ENCODE data around the gene UNC5B. TPM values are rescaled to one million over a fixed set of nuclear protein-coding genes. Genes with fewer than 3 reads are reported as not detected.

UNC5B gene
- total RNA-seq, 1 experiment from 2014 or later = 9.9 TPM

GRCh38 chr10:71268247-71268691, 55.9 kb downstream of the UNC5B start:
- H3K9me3 ChIP-seq (ENCODE audit: low read depth, low read length, poor library complexity, severe bottlenecking) = no peaks in the 10 kb centered on the region
- no peak overlapping the region for H3K4me3 ChIP-seq (ENCODE audit: low read depth, low read length, poor library complexity, severe bottlenecking)
- no peaks in the 10 kb centered on the region for H3K36me3 ChIP-seq (ENCODE audit: insufficient read depth, low read length, poor library complexity, severe bottlenecking)
- ChIA-PET POLR2A (ENCODE audit: low non-redundant PET) (no interaction called here), CTCF (no interaction called here)
- TF ChIP-seq EZH2 (IDR thresholded peaks at IDR 0.05; ENCODE audit: borderline replicate concordance, low read depth, low read length, poor library complexity, severe bottlenecking) = no peak
- TF ChIP-seq, protein P1, sequence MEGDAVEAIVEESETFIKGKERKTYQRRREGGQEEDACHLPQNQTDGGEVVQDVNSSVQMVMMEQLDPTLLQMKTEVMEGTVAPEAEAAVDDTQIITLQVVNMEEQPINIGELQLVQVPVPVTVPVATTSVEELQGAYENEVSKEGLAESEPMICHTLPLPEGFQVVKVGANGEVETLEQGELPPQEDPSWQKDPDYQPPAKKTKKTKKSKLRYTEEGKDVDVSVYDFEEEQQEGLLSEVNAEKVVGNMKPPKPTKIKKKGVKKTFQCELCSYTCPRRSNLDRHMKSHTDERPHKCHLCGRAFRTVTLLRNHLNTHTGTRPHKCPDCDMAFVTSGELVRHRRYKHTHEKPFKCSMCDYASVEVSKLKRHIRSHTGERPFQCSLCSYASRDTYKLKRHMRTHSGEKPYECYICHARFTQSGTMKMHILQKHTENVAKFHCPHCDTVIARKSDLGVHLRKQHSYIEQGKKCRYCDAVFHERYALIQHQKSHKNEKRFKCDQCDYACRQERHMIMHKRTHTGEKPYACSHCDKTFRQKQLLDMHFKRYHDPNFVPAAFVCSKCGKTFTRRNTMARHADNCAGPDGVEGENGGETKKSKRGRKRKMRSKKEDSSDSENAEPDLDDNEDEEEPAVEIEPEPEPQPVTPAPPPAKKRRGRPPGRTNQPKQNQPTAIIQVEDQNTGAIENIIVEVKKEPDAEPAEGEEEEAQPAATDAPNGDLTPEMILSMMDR (conservative IDR thresholded peaks at IDR 0.05; ENCODE audit: low read depth, low read length) = peak; percentile 62
- H3K27me3 ChIP-seq (replicated peaks; ENCODE audit: insufficient read depth, low read depth, low read length, poor library complexity) = no peaks in the 10 kb centered on the region
- H3K27ac ChIP-seq (ENCODE audit: low read depth, low read length, poor library complexity, severe bottlenecking) = peak overlapping the region; percentile 87
- H3K4me1 ChIP-seq (ENCODE audit: insufficient read depth, low read length, poor library complexity, severe bottlenecking) = peaks cover 66% of the 10 kb centered on the region
- intact Hi-C loops (cut with micrococcal nuclease; ENCODE audit: unreplicated experiment) = loop anchor here (5.0 kb wide), 1 partner anchor 51 kb away; no protein-coding TSS in a partner anchor
- DNase-seq (ENCODE audit: low spot score) = no peak
- BruUV-seq (replicated peaks) = no TSS peak

DNA sequence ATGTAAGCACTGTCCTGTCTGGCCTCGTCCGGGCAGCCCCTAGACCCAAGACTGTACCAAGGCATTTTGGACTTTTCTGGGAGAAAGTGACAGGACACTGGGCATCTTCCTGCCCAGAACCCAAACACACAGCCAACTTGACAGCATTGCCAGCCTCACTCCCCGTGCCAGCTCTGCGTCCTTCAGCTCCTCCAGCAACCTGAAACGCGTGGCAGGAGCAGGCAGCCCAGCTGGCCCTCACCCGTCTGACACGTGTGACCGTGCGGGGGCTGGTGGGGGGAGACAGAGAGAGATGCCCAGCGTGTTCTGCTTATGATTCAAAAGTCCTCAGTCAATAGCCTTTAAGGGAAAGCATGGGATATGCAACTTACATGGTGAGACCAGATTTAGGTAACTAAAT, 56.4 kb downstream of the UNC5B start:
- TF ChIP-seq, protein P1 (conservative IDR thresholded peaks at IDR 0.05; ENCODE audit: low read depth, low read length) = no peak
- intact Hi-C loops (cut with micrococcal nuclease; ENCODE audit: unreplicated experiment) = loop anchor here (5.0 kb wide), 1 partner anchor 51 kb away; no protein-coding TSS in a partner anchor
- Histone ChIP-seq H3K36me3 (ENCODE audit: insufficient read depth, low read length, poor library complexity, severe bottlenecking) (no peaks in the 10 kb centered on the region), H3K9me3 (ENCODE audit: low read depth, low read length, poor library complexity, severe bottlenecking) (no peaks in the 10 kb centered on the region), H3K4me1 (ENCODE audit: insufficient read depth, low read length, poor library complexity, severe bottlenecking) (peaks cover 64% of the 10 kb centered on the region), H3K4me3 (ENCODE audit: low read depth, low read length, poor library complexity, severe bottlenecking) (no peak overlapping the region), H3K27me3 (replicated peaks; ENCODE audit: insufficient read depth, low read depth, low read length, poor library complexity) (no peaks in the 10 kb centered on the region), H3K27ac (ENCODE audit: low read depth, low read length, poor library complexity, severe bottlenecking) (peak overlapping the region; percentile 87)
- ChIA-PET CTCF (no interaction called here), POLR2A (ENCODE audit: low non-redundant PET) (no interaction called here)
- BruUV-seq (replicated peaks) = no TSS peak
- DNase-seq (ENCODE audit: low spot score) = no peak

DNA sequence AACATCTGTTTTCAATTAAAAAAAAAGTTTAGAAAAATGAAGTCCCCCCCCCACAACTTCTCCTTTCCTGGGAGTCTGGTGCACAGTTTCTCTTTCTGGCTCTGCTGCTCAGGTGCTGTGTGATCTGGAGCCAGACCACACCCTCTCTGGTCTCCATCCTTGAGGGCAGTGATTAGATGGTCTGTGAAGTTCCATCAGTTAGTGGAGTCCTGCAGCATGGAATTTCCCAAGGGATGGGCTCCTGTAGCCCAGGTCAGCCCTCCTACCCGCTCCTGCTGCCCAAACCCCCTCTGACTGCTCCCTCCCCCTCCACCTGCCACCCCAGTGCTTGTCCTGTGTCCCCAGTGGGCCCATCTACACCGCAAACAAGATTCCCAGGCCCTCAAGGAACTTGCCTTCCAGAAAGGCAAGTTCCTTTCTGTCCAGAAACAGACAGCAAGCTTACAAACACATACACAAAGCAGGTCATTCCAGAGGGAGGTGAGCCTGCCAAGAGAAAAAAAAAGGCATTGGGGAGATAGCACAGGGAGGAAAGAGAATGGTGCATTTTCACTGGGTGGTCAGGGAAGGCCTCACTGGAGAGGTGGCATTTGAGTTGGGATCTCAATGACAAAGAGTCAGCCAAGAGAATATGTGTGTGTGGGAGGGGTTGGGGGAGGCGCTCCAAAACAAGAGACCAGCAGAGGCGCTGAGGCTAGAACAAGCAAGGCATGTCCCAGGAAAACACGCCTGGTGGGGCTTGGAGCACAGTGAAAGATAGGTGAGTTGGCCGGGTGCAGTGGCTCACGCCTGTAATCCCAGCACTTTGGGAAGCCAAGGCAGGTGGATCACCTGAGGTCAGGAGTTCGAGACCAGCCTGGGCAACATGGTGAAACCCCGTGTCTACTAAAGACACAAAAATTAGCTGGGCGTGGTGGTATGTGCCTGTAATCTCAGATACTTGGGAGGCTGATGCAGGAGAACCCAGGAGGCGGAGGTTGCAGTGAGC, 57.2 kb downstream of the UNC5B start:
- H3K27ac ChIP-seq (ENCODE audit: low read depth, low read length, poor library complexity, severe bottlenecking) = peak overlapping the region; percentile 73
- POLR2A ChIA-PET (ENCODE audit: low non-redundant PET) = no interaction called here
- H3K4me3 ChIP-seq (ENCODE audit: low read depth, low read length, poor library complexity, severe bottlenecking) = no peak overlapping the region
- no peaks in the 10 kb centered on the region for H3K27me3 ChIP-seq (replicated peaks; ENCODE audit: insufficient read depth, low read depth, low read length, poor library complexity)
- BruUV-seq (replicated peaks) = no TSS peak
- DNase-seq (ENCODE audit: low spot score) = no peak
- TF ChIP-seq EZH2 (IDR thresholded peaks at IDR 0.05; ENCODE audit: borderline replicate concordance, low read depth, low read length, poor library complexity, severe bottlenecking) = no peak
- no peaks in the 10 kb centered on the region for H3K9me3 ChIP-seq (ENCODE audit: low read depth, low read length, poor library complexity, severe bottlenecking)
- CTCF ChIA-PET = interaction anchor here (0.6 to 1.3 kb wide), 5 partner anchors 10 to 347 kb away, joined by 3 to 8 read pairs (median 5); no protein-coding TSS in a partner anchor
- H3K36me3 ChIP-seq (ENCODE audit: insufficient read depth, low read length, poor library complexity, severe bottlenecking) = no peaks in the 10 kb centered on the region
- H3K4me1 ChIP-seq (ENCODE audit: insufficient read depth, low read length, poor library complexity, severe bottlenecking) = peaks cover 56% of the 10 kb centered on the region
- intact Hi-C loops (cut with micrococcal nuclease; ENCODE audit: unreplicated experiment) = loop anchor here (5.0 kb wide), 1 partner anchor 52 kb away; no protein-coding TSS in a partner anchor

All from A673 (cell line).